ENCODE results near the gene SSBP4.

SSBP4 gene

GRCh38 chr19:18423258-18424020 lies 4.2 kb downstream of the SSBP4 start:
- ATAC-seq (ENCODE audit: insufficient read depth, low read depth) (no peak), DNase-seq (no peak)
- H3K4me2 ChIP-seq (ENCODE audit: insufficient read depth, low read length) = no peak overlapping the region
- peaks cover 41% of the 10 kb centered on the region for H3K4me1 ChIP-seq (ENCODE audit: insufficient read depth, low read length)
- no peak for TF ChIP-seq EZH2 (IDR thresholded peaks at IDR 0.05; ENCODE audit: borderline replicate concordance, low read depth, low read length, severe bottlenecking)
- TF ChIP-seq CTCF (IDR thresholded peaks at IDR 0.05; ENCODE audit: borderline replicate concordance, extremely low read depth, low read length, poor library complexity, severe bottlenecking) = no peak
- H3K9me3 ChIP-seq (ENCODE audit: insufficient read depth, low read length, severe bottlenecking) = no peaks in the 10 kb centered on the region
- peaks cover 84% of the 10 kb centered on the region for H4K20me1 ChIP-seq (ENCODE audit: insufficient read depth, low read length)
- peaks cover 71% of the 10 kb centered on the region for H3K79me2 ChIP-seq (ENCODE audit: insufficient read depth, low read length)
- H3K9ac ChIP-seq (ENCODE audit: low read depth, low read length) = no peak overlapping the region
- H2AFZ ChIP-seq (ENCODE audit: low read depth, low read length) = no peak overlapping the region
- H3K36me3 ChIP-seq (ENCODE audit: insufficient read depth, low read length) = peaks cover 7% of the 10 kb centered on the region; the same call in 1 of the 2 replicates
- no peak overlapping the region for H3K4me3 ChIP-seq (ENCODE audit: low read depth in 1 of 2, low read length in 2 of 2)
- no peaks in the 10 kb centered on the region for H3K27me3 ChIP-seq (ENCODE audit: insufficient read depth, low read length, poor library complexity)
- no peak overlapping the region for H3K27ac ChIP-seq (ENCODE audit: low read length)

- H3K79me2 ChIP-seq (ENCODE audit: insufficient read depth, low read length) = peaks cover 69% of the 10 kb centered on the region
- no peak overlapping the region for H3K27ac ChIP-seq (ENCODE audit: low read length)
- H3K9me3 ChIP-seq (ENCODE audit: insufficient read depth, low read length, severe bottlenecking) = no peaks in the 10 kb centered on the region
- no peak overlapping the region for H3K4me3 ChIP-seq (ENCODE audit: low read depth in 1 of 2, low read length in 2 of 2)
- no peak for ATAC-seq (ENCODE audit: insufficient read depth, low read depth)
- H2AFZ ChIP-seq (ENCODE audit: low read depth, low read length) = no peak overlapping the region
- TF ChIP-seq CTCF (IDR thresholded peaks at IDR 0.05; ENCODE audit: borderline replicate concordance, extremely low read depth, low read length, poor library complexity, severe bottlenecking) = no peak
- TF ChIP-seq EZH2 (IDR thresholded peaks at IDR 0.05; ENCODE audit: borderline replicate concordance, low read depth, low read length, severe bottlenecking) = no peak
- peaks cover 86% of the 10 kb centered on the region for H4K20me1 ChIP-seq (ENCODE audit: insufficient read depth, low read length)
- no peaks in the 10 kb centered on the region for H3K27me3 ChIP-seq (ENCODE audit: insufficient read depth, low read length, poor library complexity)
- peaks cover 43% of the 10 kb centered on the region for H3K4me1 ChIP-seq (ENCODE audit: insufficient read depth, low read length)
- DNase-seq = no peak
- H3K4me2 ChIP-seq (ENCODE audit: insufficient read depth, low read length) = no peak overlapping the region
- peaks cover 7% of the 10 kb centered on the region; the same call in 1 of the 2 replicates for H3K36me3 ChIP-seq (ENCODE audit: insufficient read depth, low read length)
- no peak overlapping the region for H3K9ac ChIP-seq (ENCODE audit: low read depth, low read length)
Observed at GRCh38 chr19:18424122-18424889, 5.1 kb downstream of the SSBP4 start.

GRCh38 chr19:18424890-18425514 lies 5.8 kb downstream of the SSBP4 start:
- ATAC-seq (ENCODE audit: insufficient read depth, low read depth) (no peak), DNase-seq (no peak)
- Histone ChIP-seq H3K9me3 (ENCODE audit: insufficient read depth, low read length, severe bottlenecking) (no peaks in the 10 kb centered on the region), H4K20me1 (ENCODE audit: insufficient read depth, low read length) (peaks cover 91% of the 10 kb centered on the region), H2AFZ (ENCODE audit: low read depth, low read length) (no peak overlapping the region), H3K4me1 (ENCODE audit: insufficient read depth, low read length) (peaks cover 46% of the 10 kb centered on the region), H3K4me2 (ENCODE audit: insufficient read depth, low read length) (no peak overlapping the region), H3K27me3 (ENCODE audit: insufficient read depth, low read length, poor library complexity) (no peaks in the 10 kb centered on the region), H3K27ac (ENCODE audit: low read length) (no peak overlapping the region), H3K9ac (ENCODE audit: low read depth, low read length) (no peak overlapping the region), H3K79me2 (ENCODE audit: insufficient read depth, low read length) (peaks cover 67% of the 10 kb centered on the region), H3K36me3 (ENCODE audit: insufficient read depth, low read length) (peaks cover 7% of the 10 kb centered on the region; the same call in 1 of the 2 replicates), H3K4me3 (ENCODE audit: low read depth in 1 of 2, low read length in 2 of 2) (no peak overlapping the region)
- TF ChIP-seq CTCF (IDR thresholded peaks at IDR 0.05; ENCODE audit: borderline replicate concordance, extremely low read depth, low read length, poor library complexity, severe bottlenecking) = no peak
- TF ChIP-seq EZH2 (IDR thresholded peaks at IDR 0.05; ENCODE audit: borderline replicate concordance, low read depth, low read length, severe bottlenecking) = no peak
